Neural progenitor cell (in vitro differentiated cells): ENCODE measurements around the gene ENDOG.

Source experiments
- EZH2 ChIP-seq: fragments of 200-600 bp; sonication (generic); IDR thresholded peaks from 2 replicates; pipeline ENCODE4 v1.6.1; 2017; ENCODE audit warnings: antibody characterized with exemption, mild to moderate bottlenecking, moderate library complexity
- EZH2phosphoT487 ChIP-seq: fragments of 200-600 bp; sonication (generic); IDR thresholded peaks from 2 replicates; pipeline ENCODE4 v1.6.1; 2017; ENCODE audit warnings: antibody characterized with exemption

- TF ChIP-seq EZH2, result no peak
- TF ChIP-seq EZH2phosphoT487, result no peak
These were observed 31.4 kb upstream of the ENDOG start, which contains the start of gene TBC1D13 for GRCh38 chr9:128786681-128787601.
